ENCODE results near the gene KRTAP9-9. TPM values are rescaled to one million over a fixed set of nuclear protein-coding genes. Genes with fewer than 3 reads are reported as not detected.

KRTAP9-9 gene
- total RNA-seq, 1 donor from 2014 or later, result not detected

GRCh38 chr17:41263212-41263611, 8.0 kb downstream of the KRTAP9-9 start:
- Histone ChIP-seq H3K4me1 (ENCODE audit: insufficient read depth, low read length) (no peaks in the 10 kb centered on the region), H3K9me3 (ENCODE audit: insufficient read depth, low read depth, low read length) (no peaks in the 10 kb centered on the region), H3K27me3 (ENCODE audit: insufficient read depth, low read length) (peaks cover 2% of the 10 kb centered on the region), H2AFZ (ENCODE audit: low read depth, low read length) (no peak overlapping the region), H3K27ac (ENCODE audit: low read depth, low read length) (no peak overlapping the region), H4K20me1 (ENCODE audit: insufficient read depth, low read length) (no peaks in the 10 kb centered on the region), H3K4me3 (ENCODE audit: insufficient read depth, low read depth, low read length) (no peak overlapping the region), H3K4me2 (ENCODE audit: low read length) (no peak overlapping the region), H3K79me2 (ENCODE audit: insufficient read depth, low read length) (no peaks in the 10 kb centered on the region), H3K36me3 (ENCODE audit: insufficient read depth, low read length) (no peaks in the 10 kb centered on the region), H3K9ac (ENCODE audit: low read length) (no peak overlapping the region)
- H3K4me3 Mint-ChIP-seq (ENCODE audit: unreplicated experiment), result no peak overlapping the region
- no peak for FAIRE-seq
- TF ChIP-seq, protein P1, sequence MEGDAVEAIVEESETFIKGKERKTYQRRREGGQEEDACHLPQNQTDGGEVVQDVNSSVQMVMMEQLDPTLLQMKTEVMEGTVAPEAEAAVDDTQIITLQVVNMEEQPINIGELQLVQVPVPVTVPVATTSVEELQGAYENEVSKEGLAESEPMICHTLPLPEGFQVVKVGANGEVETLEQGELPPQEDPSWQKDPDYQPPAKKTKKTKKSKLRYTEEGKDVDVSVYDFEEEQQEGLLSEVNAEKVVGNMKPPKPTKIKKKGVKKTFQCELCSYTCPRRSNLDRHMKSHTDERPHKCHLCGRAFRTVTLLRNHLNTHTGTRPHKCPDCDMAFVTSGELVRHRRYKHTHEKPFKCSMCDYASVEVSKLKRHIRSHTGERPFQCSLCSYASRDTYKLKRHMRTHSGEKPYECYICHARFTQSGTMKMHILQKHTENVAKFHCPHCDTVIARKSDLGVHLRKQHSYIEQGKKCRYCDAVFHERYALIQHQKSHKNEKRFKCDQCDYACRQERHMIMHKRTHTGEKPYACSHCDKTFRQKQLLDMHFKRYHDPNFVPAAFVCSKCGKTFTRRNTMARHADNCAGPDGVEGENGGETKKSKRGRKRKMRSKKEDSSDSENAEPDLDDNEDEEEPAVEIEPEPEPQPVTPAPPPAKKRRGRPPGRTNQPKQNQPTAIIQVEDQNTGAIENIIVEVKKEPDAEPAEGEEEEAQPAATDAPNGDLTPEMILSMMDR (IDR thresholded peaks at IDR 0.05; ENCODE audit: insufficient read depth, low read depth, low read length), result no peak
- no peak for TF ChIP-seq EZH2 (IDR thresholded peaks at IDR 0.05; ENCODE audit: insufficient read depth, low read length)
- no peak for DNase-seq (ENCODE audit: low read depth)
- H3K9me3 Mint-ChIP-seq (ENCODE audit: unreplicated experiment), result no peaks in the 10 kb centered on the region
- H3K27ac Mint-ChIP-seq (ENCODE audit: unreplicated experiment), result no peak overlapping the region
- H3K4me1 Mint-ChIP-seq (ENCODE audit: low read depth, unreplicated experiment), result peaks cover 2% of the 10 kb centered on the region
- H3K27me3 Mint-ChIP-seq (ENCODE audit: low read depth, unreplicated experiment), result peaks cover 16% of the 10 kb centered on the region
- no peaks in the 10 kb centered on the region for H3K36me3 Mint-ChIP-seq (ENCODE audit: low read depth, unreplicated experiment)

DNA sequence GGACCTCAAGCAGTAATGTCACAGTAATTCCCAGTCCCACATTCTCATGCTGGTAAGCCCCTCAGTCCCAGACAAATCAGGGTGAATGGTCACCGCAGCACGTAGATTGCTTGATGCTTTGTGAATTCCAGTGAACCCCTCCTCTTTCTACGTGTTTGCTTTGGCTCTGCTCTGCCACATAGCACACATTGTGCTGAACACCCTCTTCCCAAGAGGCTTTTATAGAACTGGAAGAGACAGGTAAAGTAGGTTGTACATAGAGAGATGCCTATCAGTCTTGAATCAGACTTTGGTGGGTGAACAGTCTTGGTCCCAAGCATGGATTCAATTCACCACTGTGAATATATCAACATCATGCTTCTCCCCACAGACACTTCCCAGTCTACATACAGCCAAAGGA, 9.4 kb downstream of the KRTAP9-9 start:
- no peak overlapping the region for H3K27ac ChIP-seq (ENCODE audit: low read depth, low read length)
- H3K27me3 ChIP-seq (ENCODE audit: insufficient read depth, low read length), result peaks cover 2% of the 10 kb centered on the region
- FAIRE-seq (no peak), DNase-seq (ENCODE audit: low read depth) (no peak)
- no peaks in the 10 kb centered on the region for H3K4me1 ChIP-seq (ENCODE audit: insufficient read depth, low read length)
- no peak overlapping the region for H2AFZ ChIP-seq (ENCODE audit: low read depth, low read length)
- no peak overlapping the region for H3K27ac Mint-ChIP-seq (ENCODE audit: unreplicated experiment)
- no peaks in the 10 kb centered on the region for H3K79me2 ChIP-seq (ENCODE audit: insufficient read depth, low read length)
- H3K27me3 Mint-ChIP-seq (ENCODE audit: low read depth, unreplicated experiment), result peaks cover 16% of the 10 kb centered on the region
- H4K20me1 ChIP-seq (ENCODE audit: insufficient read depth, low read length), result no peaks in the 10 kb centered on the region
- no peaks in the 10 kb centered on the region for H3K9me3 Mint-ChIP-seq (ENCODE audit: unreplicated experiment)
- H3K4me2 ChIP-seq (ENCODE audit: low read length), result no peak overlapping the region
- H3K4me3 Mint-ChIP-seq (ENCODE audit: unreplicated experiment), result no peak overlapping the region
- H3K9me3 ChIP-seq (ENCODE audit: insufficient read depth, low read depth, low read length), result no peaks in the 10 kb centered on the region
- no peak overlapping the region for H3K9ac ChIP-seq (ENCODE audit: low read length)
- no peak overlapping the region for H3K4me3 ChIP-seq (ENCODE audit: insufficient read depth, low read depth, low read length)
- TF ChIP-seq, protein P1 (IDR thresholded peaks at IDR 0.05; ENCODE audit: insufficient read depth, low read depth, low read length), result no peak
- no peak for TF ChIP-seq EZH2 (IDR thresholded peaks at IDR 0.05; ENCODE audit: insufficient read depth, low read length)
- no peaks in the 10 kb centered on the region for H3K36me3 ChIP-seq (ENCODE audit: insufficient read depth, low read length)
- peaks cover 2% of the 10 kb centered on the region for H3K4me1 Mint-ChIP-seq (ENCODE audit: low read depth, unreplicated experiment)
- H3K36me3 Mint-ChIP-seq (ENCODE audit: low read depth, unreplicated experiment), result no peaks in the 10 kb centered on the region

DNA sequence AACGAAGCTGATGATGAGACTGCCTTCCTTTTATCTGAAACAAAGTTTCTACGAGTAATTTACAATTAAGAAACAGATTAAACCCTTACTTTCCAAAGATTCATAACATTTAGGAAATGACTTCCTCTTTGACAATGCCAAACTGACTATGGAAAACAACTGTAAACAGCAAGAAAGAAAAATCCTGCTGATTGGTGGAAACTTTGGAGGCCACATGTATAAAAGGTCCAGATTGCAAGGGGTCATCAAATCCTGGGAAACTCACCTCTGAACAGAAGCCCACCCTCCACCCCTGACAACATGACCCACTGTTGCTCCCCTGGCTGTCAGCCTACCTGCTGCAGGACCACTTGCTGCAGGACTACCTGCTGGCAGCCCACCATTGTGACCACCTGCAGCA, 9.9 kb downstream of the KRTAP9-9 start, which contains the start of gene KRTAP9-6:
Gene KRTAP9-6 (plus strand): TSS at position 301 of the 400 bp plus-strand sequence. CDS start 0 bp downstream, at position 301.
- H2AFZ ChIP-seq (ENCODE audit: low read depth, low read length), result no peak within 1 kb of the TSS
- H3K36me3 ChIP-seq (ENCODE audit: insufficient read depth, low read length), result no peaks in the 10 kb centered on the region
- no peak within 1 kb of the TSS for H3K4me3 ChIP-seq (ENCODE audit: insufficient read depth, low read depth, low read length)
- no peak for FAIRE-seq
- H4K20me1 ChIP-seq (ENCODE audit: insufficient read depth, low read length), result no peaks in the 10 kb centered on the region
- H3K27me3 ChIP-seq (ENCODE audit: insufficient read depth, low read length), result peaks cover 2% of the 10 kb centered on the region
- H3K79me2 ChIP-seq (ENCODE audit: insufficient read depth, low read length), result no peaks in the 10 kb centered on the region
- no peaks in the 10 kb centered on the region for H3K9me3 ChIP-seq (ENCODE audit: insufficient read depth, low read depth, low read length)
- no peak for DNase-seq (ENCODE audit: low read depth)
- no peaks in the 10 kb centered on the region for H3K9me3 Mint-ChIP-seq (ENCODE audit: unreplicated experiment)
- TF ChIP-seq EZH2 (IDR thresholded peaks at IDR 0.05; ENCODE audit: insufficient read depth, low read length), result no peak
- TF ChIP-seq, protein P1 (IDR thresholded peaks at IDR 0.05; ENCODE audit: insufficient read depth, low read depth, low read length), result no peak
- no peak within 1 kb of the TSS for H3K27ac ChIP-seq (ENCODE audit: low read depth, low read length)
- H3K4me1 Mint-ChIP-seq (ENCODE audit: low read depth, unreplicated experiment), result peaks cover 2% of the 10 kb centered on the region
- no peak within 1 kb of the TSS for H3K9ac ChIP-seq (ENCODE audit: low read length)
- H3K27me3 Mint-ChIP-seq (ENCODE audit: low read depth, unreplicated experiment), result peaks cover 16% of the 10 kb centered on the region
- H3K36me3 Mint-ChIP-seq (ENCODE audit: low read depth, unreplicated experiment), result no peaks in the 10 kb centered on the region
- H3K27ac Mint-ChIP-seq (ENCODE audit: unreplicated experiment), result no peak within 1 kb of the TSS
- H3K4me3 Mint-ChIP-seq (ENCODE audit: unreplicated experiment), result no peak within 1 kb of the TSS
- no peaks in the 10 kb centered on the region for H3K4me1 ChIP-seq (ENCODE audit: insufficient read depth, low read length)
- no peak within 1 kb of the TSS for H3K4me2 ChIP-seq (ENCODE audit: low read length)

All from astrocyte (in vitro differentiated cells and primary cell).